AG10803 (cell line): ENCODE data around the gene SLC2A9.

ENCODE experiments used
- DNase-seq: peaks from one replicate; pipeline ENCODE4 v3.0.0; 2010; ENCODE audit warnings: low read depth
- H3K4me3 ChIP-seq: 2 replicates; pipeline ENCODE4 v1.5.1; 2011; ENCODE audit warnings: mild to moderate bottlenecking, low read length, control low read depth
- TF ChIP-seq, protein P1 (sequence below): conservative IDR thresholded peaks from 2 replicates; pipeline ENCODE4 v1.5.1; 2011; ENCODE audit warnings: mild to moderate bottlenecking, low read length, control low read depth, inconsistent platforms

SLC2A9 gene

DNA sequence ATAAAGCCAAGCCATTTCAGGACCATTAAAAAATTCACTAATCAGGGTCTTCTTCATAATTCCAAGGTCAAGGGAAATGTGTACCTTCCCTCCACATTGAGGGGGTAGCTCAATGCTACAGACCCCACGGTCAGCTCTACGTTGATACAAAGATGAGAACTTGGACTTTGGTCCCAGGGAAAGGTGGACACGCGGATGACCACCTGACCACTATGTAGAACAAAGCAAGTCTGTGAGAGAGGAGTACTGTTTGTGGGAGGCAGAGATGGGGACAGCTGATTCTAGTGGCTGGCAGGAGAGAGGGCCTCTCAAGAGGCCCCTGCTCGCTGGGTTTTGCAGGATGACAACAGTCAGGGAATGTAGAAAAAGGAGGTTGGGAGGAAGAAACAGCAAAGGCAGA, 58.0 kb downstream of the SLC2A9 start:
- DNase-seq, result no peak
- TF ChIP-seq, protein P1, sequence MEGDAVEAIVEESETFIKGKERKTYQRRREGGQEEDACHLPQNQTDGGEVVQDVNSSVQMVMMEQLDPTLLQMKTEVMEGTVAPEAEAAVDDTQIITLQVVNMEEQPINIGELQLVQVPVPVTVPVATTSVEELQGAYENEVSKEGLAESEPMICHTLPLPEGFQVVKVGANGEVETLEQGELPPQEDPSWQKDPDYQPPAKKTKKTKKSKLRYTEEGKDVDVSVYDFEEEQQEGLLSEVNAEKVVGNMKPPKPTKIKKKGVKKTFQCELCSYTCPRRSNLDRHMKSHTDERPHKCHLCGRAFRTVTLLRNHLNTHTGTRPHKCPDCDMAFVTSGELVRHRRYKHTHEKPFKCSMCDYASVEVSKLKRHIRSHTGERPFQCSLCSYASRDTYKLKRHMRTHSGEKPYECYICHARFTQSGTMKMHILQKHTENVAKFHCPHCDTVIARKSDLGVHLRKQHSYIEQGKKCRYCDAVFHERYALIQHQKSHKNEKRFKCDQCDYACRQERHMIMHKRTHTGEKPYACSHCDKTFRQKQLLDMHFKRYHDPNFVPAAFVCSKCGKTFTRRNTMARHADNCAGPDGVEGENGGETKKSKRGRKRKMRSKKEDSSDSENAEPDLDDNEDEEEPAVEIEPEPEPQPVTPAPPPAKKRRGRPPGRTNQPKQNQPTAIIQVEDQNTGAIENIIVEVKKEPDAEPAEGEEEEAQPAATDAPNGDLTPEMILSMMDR, result no peak
- H3K4me3 ChIP-seq, result no peak overlapping the region

GRCh38 chr4:9962611-9963314, 58.5 kb downstream of the SLC2A9 start:
- no peak overlapping the region for H3K4me3 ChIP-seq
- TF ChIP-seq, protein P1, result no peak
- no peak for DNase-seq

DNA sequence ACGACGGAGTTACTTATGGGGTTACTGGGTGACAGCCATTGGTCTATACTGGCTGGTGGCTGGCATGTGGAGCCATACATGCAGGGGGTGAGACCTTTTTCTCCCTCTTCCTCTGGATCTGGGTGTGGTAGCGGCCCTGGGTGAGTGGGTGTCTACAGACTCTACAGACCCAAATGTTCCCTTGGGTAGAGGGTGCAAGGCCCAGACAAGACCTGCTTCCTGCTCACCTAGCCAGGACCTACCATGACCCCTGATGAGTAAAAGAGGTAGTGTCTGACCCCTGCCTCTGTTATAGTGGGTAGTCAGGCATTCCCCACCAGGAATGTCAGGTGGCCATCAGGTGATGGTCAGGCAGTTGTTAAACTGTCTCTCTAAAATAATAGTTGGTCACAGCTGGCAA, 66.8 kb downstream of the SLC2A9 start:
- TF ChIP-seq, protein P1, result no peak
- H3K4me3 ChIP-seq, result no peak overlapping the region
- no peak for DNase-seq

DNA sequence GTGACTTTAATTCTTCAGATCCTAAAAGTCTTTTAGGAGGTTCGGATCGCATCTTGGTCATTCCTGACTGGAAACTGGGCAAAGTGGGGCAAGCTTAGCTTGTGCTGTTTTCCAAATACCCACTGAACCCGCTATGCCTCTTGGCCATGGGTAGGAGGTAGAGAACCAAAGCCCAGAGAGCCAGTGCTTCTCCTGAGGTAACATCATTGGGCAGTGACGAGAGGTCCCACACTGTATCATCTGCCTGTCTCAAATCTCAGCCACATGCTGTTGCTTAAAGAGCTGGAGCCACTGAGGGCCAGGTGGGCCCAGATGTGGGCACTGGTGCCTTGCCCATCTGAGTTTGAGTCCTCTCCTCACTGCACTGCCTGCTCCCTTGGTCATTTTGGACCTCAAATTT, 68.2 kb downstream of the SLC2A9 start:
- H3K4me3 ChIP-seq, result no peak overlapping the region
- TF ChIP-seq, protein P1, result no peak
- no peak for DNase-seq

- H3K4me3 ChIP-seq, result no peak overlapping the region
- DNase-seq, result no peak
- TF ChIP-seq, protein P1, result no peak
These were observed 68.8 kb downstream of the SLC2A9 start for GRCh38 chr4:9952415-9952950.

- DNase-seq, result no peak
- no peak overlapping the region for H3K4me3 ChIP-seq
- TF ChIP-seq, protein P1, result no peak
These were observed 71.7 kb downstream of the SLC2A9 start for GRCh38 chr4:9949573-9949972.
